ENCODE data around the gene RIC8B.

Gene RIC8B

DNA sequence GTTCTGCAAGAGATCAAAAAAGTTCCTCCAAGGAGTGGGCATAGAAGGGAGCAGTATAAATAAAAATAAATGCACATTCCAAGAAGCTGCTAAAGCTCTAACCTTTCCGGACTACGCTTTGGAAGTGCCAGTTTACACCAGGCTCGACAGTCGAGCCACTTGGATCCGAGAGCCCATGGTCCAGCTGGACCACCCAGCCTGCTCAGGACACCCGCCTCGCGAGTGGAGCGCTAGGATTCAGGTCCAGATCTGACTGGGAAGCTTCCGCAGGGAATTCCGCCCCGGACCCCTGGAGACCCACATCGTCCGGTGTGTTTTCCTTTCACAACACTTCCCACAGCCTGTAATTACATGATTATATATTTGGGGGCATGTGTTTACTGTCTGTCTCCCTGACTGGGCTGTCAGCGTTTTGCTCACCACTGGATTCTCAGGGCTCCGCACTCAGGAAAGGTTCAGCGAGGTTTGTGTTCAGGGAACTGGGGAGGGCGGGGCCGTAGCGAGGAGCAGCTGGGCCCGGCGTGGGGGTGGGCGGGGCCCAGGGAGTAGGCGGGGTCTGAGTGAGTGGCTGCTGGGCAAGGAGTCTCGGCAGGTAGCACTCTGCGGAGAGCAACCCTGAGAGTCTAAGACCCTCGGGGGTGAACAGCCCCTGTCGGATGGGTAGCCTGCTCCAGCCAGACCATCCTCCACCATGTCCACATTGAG, 128.9 kb downstream of the RIC8B start:
- Histone ChIP-seq H3K4me3 (ENCODE audit: low read depth in 1 of 2, low read length in 1 of 2) (no peak overlapping the region), H3K27ac (no peak overlapping the region), H3K27me3 (peaks cover 100% of the 10 kb centered on the region), H3K4me1 (ENCODE audit: control insufficient read depth in 1 of 2, insufficient read depth in 1 of 2, low read depth in 1 of 2, low read length in 1 of 2) (peaks cover 0 to 4% of the 10 kb centered on the region in 2 experiments), H3K36me3 (no peaks in the 10 kb centered on the region), H3K9me3 (peaks cover 4% of the 10 kb centered on the region)
- no peak for TF ChIP-seq CTCF (IDR thresholded peaks at IDR 0.05)

GRCh38 chr12:106906715-106907114, 132.2 kb downstream of the RIC8B start:
- H3K27me3 ChIP-seq = peaks cover 95% of the 10 kb centered on the region
- no peak overlapping the region for H3K27ac ChIP-seq
- H3K9me3 ChIP-seq = peaks cover 4% of the 10 kb centered on the region
- H3K36me3 ChIP-seq = no peaks in the 10 kb centered on the region
- TF ChIP-seq CTCF (IDR thresholded peaks at IDR 0.05) = no peak
- H3K4me3 ChIP-seq (ENCODE audit: low read depth in 1 of 2, low read length in 1 of 2) = no peak overlapping the region
- H3K4me1 ChIP-seq (ENCODE audit: control insufficient read depth in 1 of 2, insufficient read depth in 1 of 2, low read depth in 1 of 2, low read length in 1 of 2) = peaks cover 0 to 9% of the 10 kb centered on the region in 2 experiments

DNA sequence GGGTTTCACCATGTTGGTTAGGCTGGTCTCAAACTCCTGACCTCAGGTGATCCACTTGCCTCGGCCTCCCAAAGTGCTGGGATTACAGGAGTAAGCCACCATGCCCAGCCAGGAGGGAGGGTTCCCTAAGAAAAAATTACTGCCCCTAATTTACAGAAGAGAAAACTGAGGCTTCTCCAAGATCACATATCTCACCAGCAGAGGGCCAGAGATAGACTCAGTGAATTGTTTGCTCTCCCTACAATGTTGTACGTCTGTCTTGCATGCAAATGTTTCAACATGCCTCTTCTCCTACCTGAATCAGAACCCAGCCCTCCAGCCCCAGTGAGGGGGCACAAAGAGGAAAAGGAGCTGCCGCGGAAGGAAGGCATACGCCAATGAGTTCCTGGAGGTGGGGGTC, 132.9 kb downstream of the RIC8B start:
- peaks cover 4% of the 10 kb centered on the region for H3K9me3 ChIP-seq
- H3K27me3 ChIP-seq = peaks cover 95% of the 10 kb centered on the region
- TF ChIP-seq CTCF (IDR thresholded peaks at IDR 0.05) = no peak

GRCh38 chr12:106907846-106908245, 133.4 kb downstream of the RIC8B start:
- no peak overlapping the region for H3K27ac ChIP-seq
- H3K4me1 ChIP-seq (ENCODE audit: control insufficient read depth in 1 of 2, insufficient read depth in 1 of 2, low read depth in 1 of 2, low read length in 1 of 2) = peaks cover 0 to 9% of the 10 kb centered on the region in 2 experiments
- H3K27me3 ChIP-seq = peaks cover 95% of the 10 kb centered on the region
- H3K4me3 ChIP-seq (ENCODE audit: low read depth in 1 of 2, low read length in 1 of 2) = no peak overlapping the region
- no peak for TF ChIP-seq CTCF (IDR thresholded peaks at IDR 0.05)
- H3K36me3 ChIP-seq = no peaks in the 10 kb centered on the region
- H3K9me3 ChIP-seq = peaks cover 4% of the 10 kb centered on the region

More for the DNA sequence above, 132.9 kb downstream of the RIC8B start:
- Histone ChIP-seq H3K27ac (no peak overlapping the region), H3K36me3 (no peaks in the 10 kb centered on the region), H3K4me1 (ENCODE audit: control insufficient read depth in 1 of 2, insufficient read depth in 1 of 2, low read depth in 1 of 2, low read length in 1 of 2) (peaks cover 0 to 9% of the 10 kb centered on the region in 2 experiments), H3K4me3 (ENCODE audit: low read depth in 1 of 2, low read length in 1 of 2) (no peak overlapping the region)

DNA sequence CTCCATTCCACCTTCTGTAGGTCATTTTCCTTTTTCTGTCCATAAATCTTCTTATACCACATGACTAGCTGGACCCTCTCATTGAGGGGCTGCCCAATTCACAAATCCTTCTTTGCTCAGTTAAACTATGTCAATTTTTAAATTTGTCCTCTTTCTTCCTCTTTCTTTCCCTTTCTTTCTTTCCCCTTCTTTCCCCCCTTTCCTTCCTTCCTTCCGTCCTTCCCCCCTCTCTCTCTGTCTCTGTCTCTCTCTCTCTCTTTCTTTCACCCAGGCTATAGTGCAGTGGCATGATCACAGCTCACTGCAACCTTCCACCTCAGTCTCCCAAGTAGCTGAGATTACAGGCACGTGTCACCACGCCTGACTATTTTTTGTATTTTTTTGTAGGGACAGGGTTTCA, 134.1 kb downstream of the RIC8B start:
- Histone ChIP-seq H3K36me3 (no peaks in the 10 kb centered on the region), H3K27ac (no peak overlapping the region), H3K4me3 (ENCODE audit: low read depth in 1 of 2, low read length in 1 of 2) (no peak overlapping the region), H3K9me3 (peaks cover 4% of the 10 kb centered on the region), H3K27me3 (peaks cover 95% of the 10 kb centered on the region), H3K4me1 (ENCODE audit: control insufficient read depth in 1 of 2, insufficient read depth in 1 of 2, low read depth in 1 of 2, low read length in 1 of 2) (peaks cover 0 to 5% of the 10 kb centered on the region in 2 experiments)
- TF ChIP-seq CTCF (IDR thresholded peaks at IDR 0.05) = no peak
